Stimulated activated naive CD8-positive, alpha-beta T cell treated with anti-CD3 and anti-CD28 coated beads, Interleukin-15, Interleukin-2, amounts not matched to agents 100 U/mL and 50 U/mL, for 24 hours (primary cell): ENCODE results near the gene DNLZ.
"Not testable (repeated sequence)": the region's sequence is repeated elsewhere in the genome, so short reads cannot be mapped to it uniquely, and the experiment has no call there.

ENCODE experiments used
- ATAC-seq: fragments of 150-1000 bp; cut with Tn5 transposase; one replicate; pipeline ENCODE4 v1.10.0; 2021
- DNase-seq: peaks from one replicate; pipeline ENCODE4 v3.0.0; 2021

The DNLZ gene

GRCh38 chr9:136363106-136363948 is at the start of gene DNLZ:
DNLZ (minus strand) TSS chr9:136363744; CDS start chr9:136363714, 30 bp downstream.
- peak; percentile 90 for ATAC-seq
- DNase-seq: peak; percentile 99

GRCh38 chr9:136412962-136413361 is 49.4 kb upstream of the DNLZ start:
- DNase-seq: no peak
- ATAC-seq: no peak

- peak; percentile 19 for ATAC-seq
- no peak for DNase-seq
Measured at GRCh38 chr9:136411378-136411777, 47.8 kb upstream of the DNLZ start.

- peak; percentile 59 for ATAC-seq
- peak; percentile 98 for DNase-seq
Measured at GRCh38 chr9:136410500-136411287, 47.1 kb upstream of the DNLZ start, which contains the start of the genes ENTR1 and PMPCA. ENTR1 (minus strand) TSS chr9:136410614; CDS start chr9:136410397, 217 bp downstream. PMPCA (plus strand) TSS chr9:136410658; CDS start chr9:136410669, 11 bp downstream.

GRCh38 chr9:136409557-136410455 is 46.3 kb upstream of the DNLZ start:
- ATAC-seq (peak; percentile 24), DNase-seq (peak; percentile 49)

GRCh38 chr9:136407911-136408310 is 44.4 kb upstream of the DNLZ start:
- no peak for ATAC-seq
- DNase-seq: no peak

- ATAC-seq, DNase-seq: not testable (repeated sequence)
Measured at GRCh38 chr9:136407061-136407460, 43.5 kb upstream of the DNLZ start.

- not testable (repeated sequence) for ATAC-seq, DNase-seq
Measured at GRCh38 chr9:136405904-136406303, 42.4 kb upstream of the DNLZ start.

GRCh38 chr9:136405481-136405880 is 41.9 kb upstream of the DNLZ start:
- no peak for ATAC-seq

GRCh38 chr9:136404801-136405136 is 41.2 kb upstream of the DNLZ start:
- ATAC-seq (no peak), DNase-seq (peak; percentile 25)

More at GRCh38 chr9:136405481-136405880, 41.9 kb upstream of the DNLZ start:
- DNase-seq: no peak

GRCh38 chr9:136403915-136404800 is 40.6 kb upstream of the DNLZ start:
- DNase-seq: peak; percentile 68

GRCh38 chr9:136403538-136403914 is 40.0 kb upstream of the DNLZ start:
- peak; percentile 87 for ATAC-seq
- DNase-seq: peak; percentile 80

More at GRCh38 chr9:136403915-136404800, 40.6 kb upstream of the DNLZ start:
- ATAC-seq: peak; percentile 33

- no peak for ATAC-seq
Measured at GRCh38 chr9:136402067-136402466, 38.5 kb upstream of the DNLZ start.

GRCh38 chr9:136401173-136401922 is 37.8 kb upstream of the DNLZ start:
- DNase-seq (no peak), ATAC-seq (no peak)

More at GRCh38 chr9:136402067-136402466, 38.5 kb upstream of the DNLZ start:
- DNase-seq: no peak

GRCh38 chr9:136400038-136400834 is 36.7 kb upstream of the DNLZ start, which contains the start of gene SNAPC4:
SNAPC4 (minus strand) TSS chr9:136400170; CDS start chr9:136398428, 1,742 bp downstream.
- peak; percentile 71 for ATAC-seq
- DNase-seq: peak; percentile 93

GRCh38 chr9:136399176-136400037 is 35.9 kb upstream of the DNLZ start:
- ATAC-seq (peak; percentile 20), DNase-seq (peak; percentile 60)

- no peak for ATAC-seq
- no peak for DNase-seq
Measured at GRCh38 chr9:136398286-136398685, 34.7 kb upstream of the DNLZ start.

- DNase-seq: no peak
Measured at GRCh38 chr9:136397643-136398042, 34.1 kb upstream of the DNLZ start.

More at GRCh38 chr9:136397643-136398042, 34.1 kb upstream of the DNLZ start:
- ATAC-seq: no peak
